ENCODE results near the gene CCDC185. TPM values are rescaled to one million over a fixed set of nuclear protein-coding genes. Genes with fewer than 3 reads are reported as not detected.

Gene CCDC185
- total and polyA plus RNA-seq, 7 donors = not detected

GRCh38 chr1:223422911-223423310 is 29.7 kb downstream of the CCDC185 start:
- WGBS, 3 donors = 71 to 79% (median 77%) methylated on average over 1 of the region's 1 CpG
- H3K4me3 ChIP-seq = no peak overlapping the region
- intact Hi-C loops (cut with DNase I) = no loop called here

GRCh38 chr1:223423641-223424233 is 30.5 kb downstream of the CCDC185 start:
- peaks cover 1% of the 10 kb centered on the region for H3K4me1 ChIP-seq
- no peak overlapping the region for H3K4me3 ChIP-seq
- no peaks in the 10 kb centered on the region for H3K27me3 ChIP-seq (ENCODE audit: insufficient read depth in 3 of 3, low read length in 2 of 3)
- no peaks in the 10 kb centered on the region for H3K36me3 ChIP-seq (ENCODE audit: insufficient read depth in 1 of 2, low read depth in 1 of 2)
- DNase-seq (no peak), ATAC-seq (peak; percentile 48 to 77 (median 58))
- intact Hi-C loops (cut with DNase I) = no loop called here
- no peak overlapping the region for H3K27ac ChIP-seq
- WGBS, 3 donors = 16 to 23% (median 19%) methylated on average over 4 of the region's 4 CpGs
- no peaks in the 10 kb centered on the region for H3K9me3 ChIP-seq
- no peak for TF ChIP-seq CTCF (IDR thresholded peaks at IDR 0.05)

More at GRCh38 chr1:223422911-223423310, 29.7 kb downstream of the CCDC185 start:
- no peaks in the 10 kb centered on the region for H3K36me3 ChIP-seq (ENCODE audit: insufficient read depth in 1 of 2, low read depth in 1 of 2)
- H3K4me1 ChIP-seq = no peaks in the 10 kb centered on the region
- ATAC-seq (no peak), DNase-seq (no peak)
- no peaks in the 10 kb centered on the region for H3K27me3 ChIP-seq (ENCODE audit: insufficient read depth in 3 of 3, low read length in 2 of 3)
- H3K27ac ChIP-seq = no peak overlapping the region
- H3K9me3 ChIP-seq = no peaks in the 10 kb centered on the region
- TF ChIP-seq CTCF (IDR thresholded peaks at IDR 0.05) = no peak

GRCh38 chr1:223425550-223425949 is 32.3 kb downstream of the CCDC185 start:
- H3K27ac ChIP-seq = no peak overlapping the region
- no peak for TF ChIP-seq CTCF (IDR thresholded peaks at IDR 0.05)
- no peaks in the 10 kb centered on the region for H3K9me3 ChIP-seq
- intact Hi-C loops (cut with DNase I) = no loop called here
- DNase-seq (no peak), ATAC-seq (no peak)
- no peaks in the 10 kb centered on the region for H3K36me3 ChIP-seq (ENCODE audit: insufficient read depth in 1 of 2, low read depth in 1 of 2)
- 49 to 78% (median 49%) methylated on average over 5 of the region's 5 CpGs for WGBS, 3 donors
- H3K4me1 ChIP-seq = peaks cover 18% of the 10 kb centered on the region
- no peaks in the 10 kb centered on the region for H3K27me3 ChIP-seq (ENCODE audit: insufficient read depth in 3 of 3, low read length in 2 of 3)
- no peak overlapping the region for H3K4me3 ChIP-seq

- H3K27ac ChIP-seq = no peak overlapping the region
- no peak for ATAC-seq
- intact Hi-C loops (cut with DNase I) = no loop called here
- H3K4me1 ChIP-seq = peaks cover 18% of the 10 kb centered on the region
- DNase-seq = no peak
- H3K27me3 ChIP-seq (ENCODE audit: insufficient read depth in 3 of 3, low read length in 2 of 3) = no peaks in the 10 kb centered on the region
- WGBS, 3 donors = 85 to 94% (median 93%) methylated on average over 1 of the region's 1 CpG
- no peaks in the 10 kb centered on the region for H3K9me3 ChIP-seq
- no peak for TF ChIP-seq CTCF (IDR thresholded peaks at IDR 0.05)
- H3K4me3 ChIP-seq = no peak overlapping the region
- no peaks in the 10 kb centered on the region for H3K36me3 ChIP-seq (ENCODE audit: insufficient read depth in 1 of 2, low read depth in 1 of 2)
Observed at GRCh38 chr1:223426936-223427335, 33.7 kb downstream of the CCDC185 start.

- peak in 1 of 2 donors; percentile 57 for DNase-seq
- peak; percentile 92 to 99 (median 96) for ATAC-seq
- Histone ChIP-seq H3K4me1 (peaks cover 18% of the 10 kb centered on the region), H3K4me3 (no peak overlapping the region), H3K27ac (peak overlapping the region; percentile 71), H3K9me3 (no peaks in the 10 kb centered on the region), H3K27me3 (ENCODE audit: insufficient read depth in 3 of 3, low read length in 2 of 3) (no peaks in the 10 kb centered on the region), H3K36me3 (ENCODE audit: insufficient read depth in 1 of 2, low read depth in 1 of 2) (no peaks in the 10 kb centered on the region)
- 18 to 43% (median 29%) methylated on average over 2 of the region's 2 CpGs for WGBS, 3 donors
- TF ChIP-seq CTCF (IDR thresholded peaks at IDR 0.05) = no peak
- intact Hi-C loops (cut with DNase I) = no loop called here
Observed at GRCh38 chr1:223429313-223429731, 36.1 kb downstream of the CCDC185 start.
